CD4-positive, alpha-beta T cell (primary cell): ENCODE data around the gene SND1. TPM values are rescaled to one million over a fixed set of nuclear protein-coding genes. Genes with fewer than 3 reads are reported as not detected.
"Not testable (repeated sequence)": the region's sequence is repeated elsewhere in the genome, so short reads cannot be mapped to it uniquely, and the experiment has no call there.

Experiments
- ATAC-seq: fragments of 200-7000 bp; cut with Tn5 transposase; one replicate; pipeline ENCODE4 v1.10.0; 2022; ENCODE audit warnings: mild to moderate bottlenecking; ENCODE audit not compliant: poor library complexity
- CTCF ChIA-PET: fragments of 350-600 bp; sonication (Branson Sonifier 250); formaldehyde crosslinking; loops from one replicate; lab custom pipeline; 2021; ENCODE audit warnings: antibody characterized with exemption, inconsistent platforms; lab: Charles Lee
- POLR2A ChIA-PET: fragments of 350-600 bp; sonication (Branson Sonifier 250); formaldehyde crosslinking; loops from one replicate; lab custom pipeline; 2021; ENCODE audit warnings: antibody characterized with exemption, inconsistent platforms; lab: Charles Lee
- DNase-seq, 14 experiments: peaks; one replicate each; pipeline ENCODE4 v3.0.0-alpha.2; 2013 to 2020; ENCODE audit warnings: mixed read lengths in 2 of 14
- H3K27ac ChIP-seq, 2 donors: one replicate each; pipeline versions ENCODE4 v1.5.1 to v1.7.0; 2013; ENCODE audit warnings: low read length in 2 of 2, low read depth in 1 of 2, mild to moderate bottlenecking in 1 of 2
- H3K27me3 ChIP-seq, 2 experiments: 1 replicate in 1 of 2; 2 replicates in 1 of 2; pipeline versions ENCODE4 v1.6.1 to v1.7.0; 2013; ENCODE audit warnings: low read length in 2 of 2, control low read depth in 1 of 2, mild to moderate bottlenecking in 1 of 2, moderate library complexity in 1 of 2; ENCODE audit not compliant: insufficient read depth in 2 of 2, control insufficient read depth in 1 of 2
- H3K36me3 ChIP-seq: one replicate; pipeline ENCODE4 v1.6.1; 2013; ENCODE audit warnings: low read length, control low read depth; ENCODE audit not compliant: insufficient read depth
- H3K4me1 ChIP-seq: one replicate; pipeline ENCODE4 v1.6.1; 2013; ENCODE audit warnings: low read length, control low read depth; ENCODE audit not compliant: insufficient read depth
- H3K4me3 ChIP-seq: one replicate; pipeline ENCODE4 v1.5.1; 2013; ENCODE audit warnings: mild to moderate bottlenecking, low read length, moderate library complexity
- H3K9me3 ChIP-seq, 2 experiments: 1 replicate in 1 of 2; 2 replicates in 1 of 2; pipeline versions ENCODE4 v1.6.1 to v1.7.0; 2013; ENCODE audit warnings: low read length in 2 of 2, mild to moderate bottlenecking in 2 of 2, control low read depth in 1 of 2, moderate library complexity in 1 of 2; ENCODE audit not compliant: control insufficient read depth in 1 of 2, insufficient read depth in 1 of 2
- H3K27ac Mint-ChIP-seq: one replicate; pipeline ENCODE4 v1.8.0; 2020; ENCODE audit warnings: mixed read lengths
- H3K27me3 Mint-ChIP-seq: one replicate; pipeline ENCODE4 v1.8.0; 2021; ENCODE audit warnings: mixed read lengths
- H3K36me3 Mint-ChIP-seq: one replicate; pipeline ENCODE4 v1.8.0; 2021; ENCODE audit warnings: low read depth, mixed read lengths
- H3K4me1 Mint-ChIP-seq: one replicate; pipeline ENCODE4 v1.8.0; 2021; ENCODE audit warnings: low read depth, mixed read lengths
- H3K4me3 Mint-ChIP-seq: one replicate; pipeline ENCODE4 v1.8.0; 2020; ENCODE audit warnings: mild to moderate bottlenecking, mixed read lengths
- H3K9me3 Mint-ChIP-seq: one replicate; pipeline ENCODE4 v1.8.0; 2020; ENCODE audit warnings: mixed read lengths
- CTCF ChIP-seq: fragments of 200-600 bp; IDR thresholded peaks from one replicate; pipeline ENCODE4 v1.8.0; 2022; ENCODE audit warnings: antibody characterized with exemption, mild to moderate bottlenecking
- intact Hi-C, 2 experiments: fragments of 100-400 bp; cut with DNase I in 1 of 2; cut with micrococcal nuclease in 1 of 2; formaldehyde crosslinking; loops; one replicate each; pipeline versions ENCODE4 v1.15.1 to v1.9.0; 2023 to 2025; cut with DNase I, micrococcal nuclease
- total RNA-seq, 174 experiments: library from RNA in 2 of 174; stranded (reverse) in 2 of 174; gene quantifications; one replicate each; pipeline ENCODE4 v1.2.3 and lab custom pipeline; 2021 to 2026

SND1 gene
- total RNA-seq, 2 experiments from 2014 or later, result 104 to 113 TPM

- DNase-seq, result no peak
- Mint-ChIP-seq H3K4me3 (no peak overlapping the region), H3K27me3 (no peaks in the 10 kb centered on the region), H3K36me3 (peaks cover 55% of the 10 kb centered on the region), H3K9me3 (peaks cover 2% of the 10 kb centered on the region), H3K4me1 (no peaks in the 10 kb centered on the region), H3K27ac (no peak overlapping the region)
- no peak for TF ChIP-seq CTCF
- no peaks in the 10 kb centered on the region for H3K4me1 ChIP-seq
- ChIA-PET CTCF (interaction anchor here (1.5 kb wide), 1 partner anchor 14 kb away, joined by 3 read pairs; no protein-coding TSS in a partner anchor), POLR2A (no interaction called here)
- no peaks in the 10 kb centered on the region for H3K27me3 ChIP-seq
- H3K9me3 ChIP-seq, result peaks cover 0 to 5% of the 10 kb centered on the region in 2 experiments
- no peak overlapping the region for H3K4me3 ChIP-seq
- H3K27ac ChIP-seq, result no peak overlapping the region
- intact Hi-C loops, result no loop called here
- H3K36me3 ChIP-seq, result peaks cover 8% of the 10 kb centered on the region
- no peak for ATAC-seq
Observed at GRCh38 chr7:127961786-127962453, 309.9 kb downstream of the SND1 start.

GRCh38 chr7:127962589-127963361, 310.8 kb downstream of the SND1 start:
- ATAC-seq, result no peak
- Histone ChIP-seq H3K9me3 (peaks cover 0 to 5% of the 10 kb centered on the region in 2 experiments), H3K27me3 (no peaks in the 10 kb centered on the region), H3K4me3 (no peak overlapping the region), H3K36me3 (peaks cover 8% of the 10 kb centered on the region), H3K4me1 (no peaks in the 10 kb centered on the region), H3K27ac (no peak overlapping the region)
- H3K27ac Mint-ChIP-seq, result no peak overlapping the region
- H3K27me3 Mint-ChIP-seq, result no peaks in the 10 kb centered on the region
- peaks cover 54% of the 10 kb centered on the region for H3K36me3 Mint-ChIP-seq
- peaks cover 2% of the 10 kb centered on the region for H3K9me3 Mint-ChIP-seq
- ChIA-PET POLR2A (no interaction called here), CTCF (no interaction called here)
- no peak overlapping the region for H3K4me3 Mint-ChIP-seq
- intact Hi-C loops, result no loop called here
- H3K4me1 Mint-ChIP-seq, result no peaks in the 10 kb centered on the region
- no peak for TF ChIP-seq CTCF
- DNase-seq, result no peak

- H3K36me3 Mint-ChIP-seq, result peaks cover 43% of the 10 kb centered on the region
- CTCF ChIA-PET, result not testable (repeated sequence)
Observed at GRCh38 chr7:127963850-127964249, 311.9 kb downstream of the SND1 start.

More at GRCh38 chr7:127963850-127964249, 311.9 kb downstream of the SND1 start:
- POLR2A ChIA-PET, H3K9me3 Mint-ChIP-seq, H3K27ac Mint-ChIP-seq, DNase-seq, H3K9me3 ChIP-seq, H3K4me1 ChIP-seq, H3K27me3 ChIP-seq, ATAC-seq, H3K36me3 ChIP-seq, H3K27me3 Mint-ChIP-seq, H3K4me3 ChIP-seq, H3K4me1 Mint-ChIP-seq, H3K4me3 Mint-ChIP-seq, intact Hi-C loops, H3K27ac ChIP-seq: not testable (repeated sequence)
